HG02943 (cell line): Measurements from ENCODE around the gene STOML2.

Experiments used
- ATAC-seq: cut with Tn5 transposase; IDR thresholded peaks from one replicate; pipeline ENCODE4 v1.9.1; 2021; ENCODE audit warnings: mild to moderate bottlenecking, low read depth, moderate library complexity; ENCODE audit not compliant: unreplicated experiment

Gene STOML2

DNA sequence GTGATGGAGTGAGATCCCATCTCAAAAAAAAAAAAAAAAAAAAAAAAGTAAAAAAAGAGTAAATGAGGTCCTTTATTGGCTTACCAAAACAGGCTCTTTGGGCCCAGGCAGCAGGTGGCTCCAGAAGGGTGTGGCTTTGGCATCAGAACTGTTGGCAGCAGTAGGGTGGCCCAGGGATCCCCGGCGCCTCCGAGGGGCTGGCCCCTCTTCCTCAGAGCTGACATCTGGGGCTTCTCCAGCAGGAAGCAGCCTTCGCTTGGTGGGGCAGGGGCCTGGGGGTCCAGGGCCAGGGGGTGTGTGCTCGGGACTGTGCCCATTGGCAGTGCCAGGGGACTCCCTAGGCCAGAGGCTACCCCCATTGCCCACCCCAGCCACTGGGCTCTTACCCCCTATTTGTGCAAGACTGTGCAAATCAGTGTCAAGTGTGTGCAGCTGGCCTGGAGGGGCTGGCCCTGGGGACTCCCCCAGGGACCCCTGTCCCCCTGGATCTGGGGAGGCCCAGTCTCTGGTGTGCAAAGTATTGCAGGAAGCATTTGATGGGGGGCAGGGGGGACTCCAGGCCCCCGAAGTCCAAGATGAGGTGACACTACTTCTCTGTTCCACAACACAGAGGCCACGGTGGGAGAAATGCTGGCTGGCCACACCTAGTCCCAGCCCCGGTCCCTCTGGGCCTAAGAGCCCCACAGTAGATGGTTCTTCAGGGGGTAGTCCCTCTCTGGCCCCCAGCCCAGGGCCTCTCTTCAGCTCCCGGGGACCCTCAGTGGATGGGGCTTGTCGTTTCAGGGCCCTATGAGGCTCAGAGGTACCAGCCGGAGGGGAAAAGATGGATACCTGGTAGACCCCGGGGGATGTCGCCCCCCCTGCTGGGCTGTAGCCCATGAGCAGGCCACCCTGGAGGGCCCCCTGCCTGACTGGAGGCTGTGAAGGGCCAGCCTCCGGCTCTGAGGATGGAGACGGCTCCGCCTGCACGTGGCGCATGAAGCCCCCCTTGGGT, 4.7 kb upstream of the STOML2 start:
- no peak for ATAC-seq

DNA sequence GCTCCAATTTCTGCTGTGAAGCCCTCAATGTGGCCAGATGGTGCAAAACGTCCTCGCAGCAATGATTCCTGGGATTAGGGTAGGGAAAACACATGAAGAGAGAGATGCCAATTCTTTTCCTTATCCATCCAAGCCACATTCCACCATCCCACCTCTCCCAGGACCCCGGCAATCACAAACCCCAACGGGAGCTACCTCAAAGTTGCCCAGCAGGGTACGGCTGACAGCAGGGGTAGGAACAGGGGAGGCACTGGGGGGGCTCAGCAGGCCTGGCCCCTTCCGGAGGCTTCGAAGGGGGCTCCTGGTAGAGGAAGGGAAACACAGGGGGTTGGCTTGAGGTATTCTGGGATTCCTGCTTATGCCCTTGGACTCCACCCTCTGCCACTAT, 3.4 kb upstream of the STOML2 start:
- ATAC-seq = no peak

DNA sequence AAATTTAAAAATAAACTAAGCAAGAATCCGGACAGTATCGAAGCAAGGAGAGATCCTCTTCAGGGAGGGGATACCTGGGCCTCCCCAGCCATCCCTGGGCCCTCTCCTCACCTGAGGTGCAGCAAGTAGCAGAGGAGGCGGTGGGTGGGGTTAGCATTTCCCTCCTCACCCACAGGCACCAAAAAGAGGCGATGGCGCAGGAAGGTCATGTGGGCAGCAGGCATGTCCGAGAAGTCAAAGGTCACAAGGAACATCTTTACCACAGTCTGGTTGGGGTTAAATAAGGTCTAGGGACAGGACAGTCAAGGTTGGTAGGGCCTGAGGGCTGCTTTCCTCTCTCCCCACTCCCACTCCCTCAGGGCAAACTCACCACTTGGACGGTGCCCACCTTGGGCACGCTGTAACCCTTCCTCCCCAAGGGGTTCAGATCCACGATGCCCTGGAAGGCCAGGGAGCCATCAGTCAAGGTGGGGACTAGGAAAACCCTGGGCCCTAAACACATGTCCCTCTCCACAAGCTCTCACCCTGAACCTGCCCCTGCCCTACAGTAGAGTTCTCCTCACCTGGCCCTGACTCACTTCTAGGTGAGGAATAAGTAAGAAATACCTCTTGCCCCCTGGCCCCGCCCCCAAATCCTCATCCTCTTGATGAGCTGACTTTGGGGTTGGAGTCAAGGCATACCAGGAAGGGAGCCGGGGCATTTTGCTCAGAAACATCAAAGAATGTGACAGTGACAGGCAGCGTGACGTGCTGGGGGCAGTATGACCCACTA, 2.8 kb upstream of the STOML2 start:
- no peak for ATAC-seq

DNA sequence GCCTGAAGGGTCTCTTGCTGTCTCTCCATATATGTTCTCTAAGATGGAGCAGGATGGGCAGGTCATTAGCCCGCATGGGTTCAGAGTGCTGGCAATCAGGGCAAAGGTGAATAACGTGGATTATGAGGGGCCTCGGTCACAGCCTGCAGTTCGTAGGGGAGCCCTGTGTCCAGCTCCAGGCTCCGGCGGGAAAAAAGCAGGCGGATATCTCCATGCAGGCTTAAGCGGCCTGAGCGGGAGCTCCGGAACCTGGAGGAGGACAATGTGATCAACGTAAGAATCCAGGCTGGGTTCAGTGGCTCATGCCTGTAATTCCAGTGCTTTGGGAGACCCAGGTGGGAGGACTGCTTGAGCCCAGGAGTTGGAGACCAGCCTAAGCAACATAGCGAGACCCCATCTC, 2.2 kb upstream of the STOML2 start:
- ATAC-seq = no peak

DNA sequence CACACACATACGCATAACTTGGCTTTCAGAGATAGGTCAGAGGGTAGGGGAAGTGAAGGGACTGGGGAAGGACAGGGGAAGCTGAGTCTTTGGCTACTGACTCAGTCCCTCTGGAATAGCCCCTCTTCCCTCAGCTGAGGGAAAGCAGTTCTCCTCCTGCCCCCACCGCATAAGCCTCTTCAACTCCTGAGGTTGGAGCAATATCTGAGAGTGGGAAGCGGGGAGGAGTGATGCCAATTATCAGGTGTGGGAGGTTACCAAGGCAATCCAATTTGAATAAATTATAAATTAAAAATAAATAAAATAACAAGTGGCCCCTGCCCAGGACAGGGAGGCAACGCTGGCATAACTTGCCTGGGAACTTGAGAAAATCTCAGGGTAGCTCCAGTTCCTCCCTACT, 1.7 kb upstream of the STOML2 start:
- no peak for ATAC-seq

DNA sequence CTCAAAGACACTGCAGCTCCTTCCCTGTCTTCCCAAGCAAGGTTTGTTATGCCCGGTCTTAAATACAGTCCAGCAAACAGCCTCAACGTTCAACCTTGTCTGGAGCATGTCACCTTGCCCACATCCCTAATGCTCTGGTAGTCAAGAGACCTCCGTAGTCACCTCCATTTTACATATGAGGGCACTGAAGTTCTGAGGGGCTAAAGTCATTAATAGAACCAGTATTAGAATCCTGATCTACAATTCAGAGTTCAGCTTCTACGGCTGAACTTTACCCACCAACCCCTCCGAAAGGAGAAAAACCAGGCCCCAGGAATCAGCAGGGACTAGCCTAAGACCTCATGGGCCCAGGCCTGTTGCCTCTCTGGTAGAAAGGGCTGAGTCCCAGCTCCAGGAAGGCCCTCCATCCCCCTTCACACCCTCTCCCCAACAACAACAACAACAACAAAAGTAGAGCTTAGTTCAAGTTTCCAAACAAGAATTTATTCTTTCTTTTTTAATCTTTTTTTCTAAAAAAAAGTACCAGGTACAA, 795 bp upstream of the STOML2 start:
- ATAC-seq = no peak

DNA sequence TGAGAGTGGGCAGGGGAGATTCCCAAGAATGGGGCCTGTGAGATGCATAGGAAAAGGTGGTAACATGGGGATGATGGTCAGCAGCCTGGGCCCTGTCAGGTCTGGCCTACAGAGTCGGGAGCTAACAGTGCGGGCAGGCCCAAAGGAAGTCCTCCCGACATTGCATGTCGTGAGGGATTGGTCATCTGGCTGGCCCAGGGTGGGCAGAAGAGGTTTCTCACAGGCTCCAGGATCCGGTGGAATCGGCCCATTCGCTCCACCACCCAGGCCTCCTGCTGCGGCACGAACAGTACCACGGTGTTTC, 514 bp downstream of the STOML2 start:
- ATAC-seq = peak; percentile 15

DNA sequence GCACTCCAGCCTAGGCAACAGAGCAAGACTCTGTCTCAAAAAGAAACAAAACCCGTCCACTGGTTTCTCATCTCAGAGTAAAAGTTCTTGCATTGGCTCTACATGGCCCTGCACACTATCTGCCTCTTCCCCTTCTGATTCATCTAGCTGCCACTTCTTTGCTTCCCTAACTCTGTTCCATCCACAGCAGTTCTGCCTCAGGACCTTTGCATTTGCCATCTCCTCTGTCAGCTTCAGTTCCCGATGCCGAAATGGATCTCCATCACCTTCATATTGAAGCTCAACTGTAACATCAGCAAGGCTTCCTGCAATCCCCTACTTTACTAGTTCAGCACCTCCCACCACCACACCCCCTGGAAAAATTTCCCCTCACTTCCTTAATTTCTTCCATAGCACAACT, 5.4 kb downstream of the STOML2 start:
- no peak for ATAC-seq

DNA sequence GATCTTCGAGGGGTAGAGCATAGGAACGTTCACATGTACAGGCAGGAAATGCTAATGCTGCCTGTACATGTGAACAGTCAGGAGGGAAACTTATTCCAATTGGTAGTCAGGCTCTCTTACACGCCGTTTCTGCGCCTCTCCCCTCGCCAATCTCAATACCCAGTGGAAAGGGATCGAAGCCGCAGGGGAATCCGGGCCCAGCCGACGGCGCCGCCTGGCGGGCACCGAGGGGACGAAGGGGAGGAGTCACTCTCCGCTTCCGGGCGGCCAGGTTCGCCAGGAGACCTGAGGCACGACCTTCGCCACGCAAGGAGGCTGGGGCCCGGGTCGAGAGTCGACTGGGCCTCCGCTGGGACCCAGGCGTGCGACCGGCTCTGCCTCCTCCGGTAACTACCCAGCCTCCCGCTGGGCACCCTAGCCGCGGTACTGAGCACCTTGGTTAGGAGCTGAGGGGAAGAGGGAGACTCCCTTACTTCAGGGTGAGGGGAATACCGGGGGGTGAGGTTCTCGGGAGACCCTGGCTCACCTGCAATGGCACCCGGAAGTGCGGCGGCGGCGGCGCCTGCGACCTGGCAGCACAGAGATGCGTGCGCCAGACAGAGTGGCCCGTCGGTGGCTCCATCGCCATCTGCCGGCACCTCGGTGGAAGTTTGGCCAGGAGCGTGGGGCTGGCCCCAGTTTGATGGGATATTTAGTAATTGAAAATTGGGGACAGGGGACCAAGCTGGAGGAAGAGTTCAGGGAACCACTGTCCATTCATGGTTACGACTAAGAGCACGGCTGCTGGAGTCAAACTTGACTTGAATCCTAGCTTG, 6.7 kb downstream of the STOML2 start, which contains the start of gene PIGO:
TSS of gene PIGO (minus strand) at position 557 of the 815 bp plus-strand sequence. CDS start 1,026 bp downstream, outside the sequence.
- peak; percentile 68 for ATAC-seq

DNA sequence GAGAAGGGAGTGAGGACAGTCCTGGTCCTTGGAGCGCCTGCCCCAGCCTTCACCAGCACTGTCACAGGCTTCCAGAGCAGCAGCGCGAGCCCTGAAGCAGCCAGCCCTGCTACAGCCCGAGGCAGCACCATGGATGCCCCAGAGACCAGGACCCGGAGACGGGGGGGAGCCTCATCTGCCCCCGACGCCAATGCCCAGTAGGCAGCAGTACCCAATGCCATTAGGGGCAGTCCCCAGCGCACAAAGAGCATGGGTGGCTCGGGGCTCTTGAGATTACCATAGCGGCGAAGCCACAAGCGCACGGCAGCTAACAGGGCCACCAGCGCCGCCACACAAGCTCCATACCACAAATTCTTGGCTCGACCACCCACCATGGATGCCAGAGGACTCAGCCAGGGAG, 11.4 kb downstream of the STOML2 start:
- no peak for ATAC-seq

DNA sequence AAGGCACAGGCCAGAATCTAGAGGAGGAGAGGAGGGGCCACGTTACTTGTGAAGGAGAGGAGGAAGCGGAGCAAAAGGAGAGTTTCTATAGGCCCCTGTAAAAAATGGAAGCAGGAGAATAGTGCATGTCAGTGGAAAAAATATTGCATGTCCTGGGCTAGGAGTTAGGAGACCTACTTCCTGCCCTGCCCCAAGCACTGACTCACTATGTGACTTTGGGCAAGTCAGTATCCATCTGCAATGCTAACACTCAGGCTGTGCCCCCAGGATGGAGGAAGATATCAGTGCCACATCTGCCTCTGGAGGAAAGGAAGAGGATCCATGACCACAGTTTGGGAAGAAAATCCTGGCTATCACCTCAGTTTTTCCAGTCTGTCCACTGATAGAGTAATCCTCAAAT, 13.5 kb downstream of the STOML2 start:
- ATAC-seq = no peak

DNA sequence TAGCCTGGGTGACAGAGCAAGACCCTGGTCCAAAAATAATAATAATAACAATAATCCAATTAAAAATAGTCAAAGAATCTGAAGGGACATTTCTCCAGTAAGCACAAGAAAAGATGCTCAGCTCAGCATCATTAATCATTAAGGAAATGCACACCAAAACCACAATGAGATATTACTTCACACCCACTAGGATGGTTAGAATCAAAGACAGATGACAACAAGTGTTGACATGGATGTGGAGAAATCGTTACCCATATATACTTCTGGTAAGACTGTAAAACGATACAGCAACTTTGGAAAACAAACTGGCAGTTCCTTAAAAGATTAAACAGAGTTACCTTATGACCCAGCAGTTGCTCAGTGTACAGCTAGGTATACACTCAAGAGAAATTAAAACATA, 17.9 kb downstream of the STOML2 start:
- no peak for ATAC-seq

DNA sequence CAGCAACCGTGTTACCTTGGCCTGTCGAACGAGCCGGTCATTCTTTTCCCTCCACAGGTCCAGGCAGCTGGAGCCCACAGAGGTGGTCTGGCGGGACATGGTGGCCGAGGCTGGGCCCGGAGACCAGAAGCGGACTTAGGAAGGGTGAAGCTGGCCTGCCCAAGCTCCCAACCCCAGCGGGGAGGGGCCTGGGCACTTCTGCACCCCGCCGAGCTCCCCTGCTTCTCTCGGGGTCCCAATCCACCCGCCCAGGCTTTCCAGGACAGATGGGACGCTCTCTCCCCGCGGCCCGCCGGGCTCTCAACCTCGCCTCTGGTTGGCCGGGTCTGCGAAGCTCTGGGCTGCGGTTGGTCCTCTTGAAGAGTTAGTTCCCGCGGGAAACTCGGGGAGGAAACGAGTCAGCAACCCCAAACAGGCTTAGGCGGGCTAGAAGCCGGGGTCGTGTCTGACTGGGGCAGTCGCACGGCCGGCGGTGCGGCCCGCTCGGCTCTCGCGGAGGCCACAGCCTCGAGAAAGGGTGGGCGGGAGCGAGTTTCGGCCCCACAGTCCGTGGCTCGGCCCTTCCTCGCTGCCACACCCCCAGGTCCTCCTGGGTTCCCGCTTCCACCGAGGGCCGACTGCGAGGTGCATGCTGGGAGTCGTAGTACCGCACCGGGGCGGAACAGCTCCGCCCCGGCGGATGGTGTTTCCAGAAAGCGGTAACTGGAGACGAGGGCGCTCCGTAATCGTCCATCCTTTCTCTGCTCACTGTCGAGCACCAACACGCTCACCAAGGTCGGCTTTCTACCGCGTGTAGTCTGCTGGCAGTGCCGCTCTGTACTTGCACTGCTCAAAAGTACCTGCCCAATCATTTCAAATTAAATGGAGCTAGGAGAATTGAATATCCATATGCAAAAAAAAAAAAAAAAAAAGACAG, 23.2 kb downstream of the STOML2 start, which contains the start of gene FANCG:
TSS of gene FANCG (minus strand) at position 517 of the 916 bp plus-strand sequence. CDS start at position 99, 418 bp downstream.
- peak; percentile 85 for ATAC-seq

DNA sequence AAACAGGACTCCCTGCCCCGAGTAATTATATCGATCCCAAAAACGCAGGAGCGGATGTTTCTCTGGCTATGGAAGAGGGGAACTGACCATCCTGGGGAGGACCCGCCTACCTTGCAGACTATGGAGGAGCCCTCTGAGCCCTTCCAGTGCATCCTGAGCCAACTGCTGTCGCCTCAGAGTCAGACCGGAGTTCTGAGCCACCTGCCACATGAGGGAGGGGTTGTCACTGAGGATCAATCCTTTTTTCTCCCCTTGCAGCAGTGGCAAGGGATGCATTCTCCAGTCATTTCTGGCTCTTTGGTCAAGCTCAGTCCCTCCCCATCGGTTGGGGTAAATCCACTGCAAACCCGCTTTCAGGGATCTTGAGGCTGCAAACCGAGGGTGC, 23.9 kb downstream of the STOML2 start:
- no peak for ATAC-seq

DNA sequence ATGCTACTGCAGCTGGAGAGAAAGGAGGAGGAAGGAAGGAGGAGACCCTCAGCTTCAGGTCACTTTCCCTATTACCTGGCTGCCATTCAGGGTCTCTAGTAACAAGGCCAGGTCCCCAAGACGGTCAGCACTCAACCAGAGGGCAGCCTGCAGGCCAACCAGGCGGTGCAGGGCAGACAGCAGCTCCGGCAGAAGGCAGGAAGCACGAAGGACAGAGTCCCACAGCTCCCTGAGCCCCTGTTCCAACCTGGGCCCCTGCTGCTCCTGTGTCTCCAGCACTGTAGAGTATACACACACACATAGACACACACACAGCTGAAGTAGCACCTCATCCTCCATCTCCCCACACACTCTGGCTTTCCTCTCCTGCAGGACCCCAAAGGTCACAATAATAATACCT, 24.9 kb downstream of the STOML2 start:
- no peak for ATAC-seq

DNA sequence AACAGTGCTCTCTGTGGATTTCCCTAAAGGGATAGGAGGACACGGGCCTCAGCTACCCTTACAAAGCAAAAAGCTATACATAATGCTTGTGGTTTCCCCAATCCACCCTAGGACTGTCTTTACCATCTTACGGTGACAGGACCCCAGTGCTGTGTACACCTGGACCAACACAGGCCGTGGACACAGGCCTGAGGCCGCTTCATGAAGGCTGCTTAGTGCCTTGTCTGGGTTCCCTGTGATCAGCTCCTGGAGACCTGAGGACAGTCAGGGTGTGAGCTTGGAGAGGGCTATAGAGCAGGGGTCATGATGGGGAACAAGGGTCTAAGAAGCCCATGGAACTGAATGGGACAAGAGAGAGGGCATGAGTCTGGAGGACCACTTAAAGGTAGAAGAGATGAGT, 26.1 kb downstream of the STOML2 start:
- no peak for ATAC-seq

DNA sequence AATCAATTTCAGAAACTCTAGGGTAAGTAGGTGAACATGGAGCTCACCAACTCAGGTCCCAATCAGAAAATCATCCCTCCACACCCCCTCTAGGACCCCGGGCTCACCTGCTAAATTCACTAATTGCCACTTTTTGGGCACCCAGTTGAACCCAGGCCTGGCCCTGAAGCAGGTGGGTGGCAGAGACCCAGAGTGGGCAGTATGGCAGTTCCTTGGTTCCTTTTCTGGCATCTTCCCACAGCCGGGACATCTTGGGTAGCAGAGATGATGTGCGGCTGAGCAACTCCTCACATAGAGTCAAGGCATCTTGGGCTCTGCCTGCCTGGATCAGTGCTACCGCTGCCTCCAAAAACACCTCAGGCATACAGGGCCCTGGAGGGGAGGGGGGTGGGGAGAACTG, 27.6 kb downstream of the STOML2 start:
- ATAC-seq = no peak

DNA sequence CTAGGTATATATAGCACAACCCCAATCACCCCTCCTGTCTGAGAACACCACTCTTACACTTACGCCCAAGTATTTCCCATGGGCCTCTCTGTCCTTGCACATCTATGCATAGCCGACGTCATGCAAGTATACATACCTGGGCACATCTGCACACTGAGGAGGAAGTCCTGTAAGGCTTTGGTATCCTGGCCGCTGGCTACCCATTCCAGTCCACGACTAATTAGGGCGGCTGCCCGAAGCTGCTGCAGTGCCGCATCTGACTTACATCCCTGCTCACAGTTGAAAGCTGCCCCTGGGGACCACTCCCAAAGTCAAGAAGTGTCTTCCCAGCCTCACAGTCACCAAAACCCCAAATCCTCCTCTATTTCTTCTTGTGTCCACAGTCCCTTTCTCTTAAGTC, 28.1 kb downstream of the STOML2 start:
- ATAC-seq = no peak

DNA sequence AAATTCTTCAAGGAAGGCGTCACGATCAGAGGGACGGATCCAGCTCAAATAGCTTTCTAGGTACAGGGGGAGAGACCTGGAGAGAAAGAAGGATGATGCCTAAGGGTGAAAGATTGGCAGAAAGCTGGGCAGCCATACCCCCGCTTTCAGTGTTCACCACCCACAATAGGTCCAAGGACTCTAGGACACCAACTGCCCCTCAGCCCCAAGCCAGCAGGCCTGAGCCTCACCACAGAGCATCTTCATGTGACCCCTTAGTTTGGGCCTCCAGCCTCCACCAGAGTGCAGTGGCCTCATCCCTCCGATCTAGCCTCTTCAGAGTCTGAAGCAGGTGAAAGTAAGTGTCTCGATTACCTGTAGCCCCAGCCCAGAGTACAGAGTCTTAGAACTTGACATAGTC, 28.8 kb downstream of the STOML2 start:
- no peak for ATAC-seq

DNA sequence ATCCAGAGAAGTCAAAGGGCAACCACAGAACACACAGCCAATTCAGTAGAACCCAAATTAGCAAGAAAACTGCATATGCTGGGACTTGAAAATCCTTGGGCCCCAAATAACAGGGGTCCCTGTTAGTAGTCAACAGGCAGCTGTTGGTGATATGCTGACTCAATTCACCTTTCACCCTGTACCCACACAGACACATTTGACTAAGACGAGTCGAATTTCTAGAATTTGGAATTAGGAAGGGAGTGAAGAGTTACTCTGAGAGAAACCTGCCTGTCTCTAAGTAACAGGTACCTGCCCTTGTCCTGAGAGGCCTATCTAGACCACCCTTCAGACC, 29.7 kb downstream of the STOML2 start:
- ATAC-seq = no peak
